Keratinocyte (primary cell): ENCODE measurements around the gene TADA2B.

Source experiments
- EZH2 ChIP-seq: IDR thresholded peaks from one replicate; pipeline ENCODE4 v1.6.1; 2012; ENCODE audit warnings: inconsistent platforms, mild to moderate bottlenecking, low read length, moderate library complexity
- TF ChIP-seq, protein P1 (sequence below), 3 experiments: IDR thresholded peaks in 1 of 3; conservative IDR thresholded peaks in 1 of 3; optimal IDR thresholded peaks in 1 of 3; 2 replicates in 2 of 3; 3 replicates in 1 of 3; pipeline versions ENCODE3 to v1.5.1; 2011; ENCODE audit warnings: low read length in 3 of 3, mild to moderate bottlenecking in 3 of 3, moderate library complexity in 2 of 3, control low read depth in 1 of 3, inconsistent platforms in 1 of 3; ENCODE audit not compliant: insufficient read depth in 2 of 3; ENCODE audit errors: extremely low read depth in 1 of 3

GRCh38 chr4:7066493-7066892, 23.3 kb downstream of the TADA2B start:
- TF ChIP-seq, protein P1, sequence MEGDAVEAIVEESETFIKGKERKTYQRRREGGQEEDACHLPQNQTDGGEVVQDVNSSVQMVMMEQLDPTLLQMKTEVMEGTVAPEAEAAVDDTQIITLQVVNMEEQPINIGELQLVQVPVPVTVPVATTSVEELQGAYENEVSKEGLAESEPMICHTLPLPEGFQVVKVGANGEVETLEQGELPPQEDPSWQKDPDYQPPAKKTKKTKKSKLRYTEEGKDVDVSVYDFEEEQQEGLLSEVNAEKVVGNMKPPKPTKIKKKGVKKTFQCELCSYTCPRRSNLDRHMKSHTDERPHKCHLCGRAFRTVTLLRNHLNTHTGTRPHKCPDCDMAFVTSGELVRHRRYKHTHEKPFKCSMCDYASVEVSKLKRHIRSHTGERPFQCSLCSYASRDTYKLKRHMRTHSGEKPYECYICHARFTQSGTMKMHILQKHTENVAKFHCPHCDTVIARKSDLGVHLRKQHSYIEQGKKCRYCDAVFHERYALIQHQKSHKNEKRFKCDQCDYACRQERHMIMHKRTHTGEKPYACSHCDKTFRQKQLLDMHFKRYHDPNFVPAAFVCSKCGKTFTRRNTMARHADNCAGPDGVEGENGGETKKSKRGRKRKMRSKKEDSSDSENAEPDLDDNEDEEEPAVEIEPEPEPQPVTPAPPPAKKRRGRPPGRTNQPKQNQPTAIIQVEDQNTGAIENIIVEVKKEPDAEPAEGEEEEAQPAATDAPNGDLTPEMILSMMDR (optimal IDR thresholded peaks at IDR 0.05 in 1 of 3, IDR thresholded peaks at IDR 0.05 in 1 of 3, conservative IDR thresholded peaks at IDR 0.05 in 1 of 3; ENCODE audit: extremely low read depth in 1 of 3, insufficient read depth in 2 of 3, low read length in 3 of 3): no peak
- no peak for TF ChIP-seq EZH2
